Uterus (tissue), 4 donors: ENCODE data around the gene CAMTA1. TPM values are rescaled to one million over a fixed set of nuclear protein-coding genes. Genes with fewer than 3 reads are reported as not detected.

ENCODE experiments used
- DNase-seq, 2 donors: peaks; one replicate each; pipeline ENCODE4 v3.0.0-alpha.2; 2019 to 2020
- H3K27ac ChIP-seq, 2 donors: fragments of 200-600 bp; sonication (generic); 1 replicate in 1 of 2; 2 replicates in 1 of 2; pipeline ENCODE4 v1.5.1; 2016 to 2018
- H3K27me3 ChIP-seq, 2 donors: fragments of 200-600 bp; sonication (generic); one replicate each; pipeline ENCODE4 v1.5.1; 2018 to 2019; ENCODE audit warnings: control low read depth in 1 of 2
- H3K36me3 ChIP-seq, 2 donors: fragments of 200-600 bp; sonication (generic); one replicate each; pipeline ENCODE4 v1.5.1; 2019; ENCODE audit warnings: control low read depth in 1 of 2
- H3K4me1 ChIP-seq, 2 donors: fragments of 200-600 bp; sonication (generic); one replicate each; pipeline ENCODE4 v1.5.1; 2018 to 2019; ENCODE audit warnings: control low read depth in 1 of 2
- H3K4me3 ChIP-seq, 2 donors: fragments of 200-600 bp; sonication (generic); 1 replicate in 1 of 2; 2 replicates in 1 of 2; pipeline ENCODE4 v1.5.1; 2018 to 2019; ENCODE audit warnings: mild to moderate bottlenecking in 1 of 2
- H3K9me3 ChIP-seq, 2 donors: fragments of 200-600 bp; sonication (generic); one replicate each; pipeline ENCODE4 v1.5.1; 2019; ENCODE audit warnings: control low read depth in 1 of 2
- POLR2A ChIP-seq, 2 donors: fragments of 450-650 bp; IDR thresholded peaks; one replicate each; pipeline ENCODE4 v1.6.1; 2016; ENCODE audit warnings: antibody characterized with exemption in 2 of 2, mild to moderate bottlenecking in 1 of 2, moderate library complexity in 1 of 2
- intact Hi-C: fragments of 100-400 bp; cut with DNase I; formaldehyde crosslinking; loops from one replicate; pipeline ENCODE4 v1.15.1; 2023; ENCODE audit warnings: low total_unique reads
- total RNA-seq, 4 donors: library from RNA; depleted of rRNA in 3 of 4; stranded (reverse); fragments of >200 nt in 3 of 4; gene quantifications; one replicate each; pipeline versions ENCODE4 v1.1.0 to v1.2.4, GENCODE V29; 2014 to 2023
- TF ChIP-seq, protein P1 (sequence below), 4 experiments: fragments of 200-600 bp in 2 of 4; fragments of 450-650 bp in 2 of 4; sonication (generic) in 2 of 4; IDR thresholded peaks; one replicate each; pipeline ENCODE4 v1.5.1; 2016 to 2019; ENCODE audit warnings: antibody characterized with exemption in 4 of 4, mild to moderate bottlenecking in 2 of 4, moderate library complexity in 1 of 4
- donor health status: DM: yes; HTN: yes; CAD: no.

CAMTA1 gene
- total RNA-seq, 4 donors from 2014 or later: 29.7 to 427 (median 64.8) TPM

DNA sequence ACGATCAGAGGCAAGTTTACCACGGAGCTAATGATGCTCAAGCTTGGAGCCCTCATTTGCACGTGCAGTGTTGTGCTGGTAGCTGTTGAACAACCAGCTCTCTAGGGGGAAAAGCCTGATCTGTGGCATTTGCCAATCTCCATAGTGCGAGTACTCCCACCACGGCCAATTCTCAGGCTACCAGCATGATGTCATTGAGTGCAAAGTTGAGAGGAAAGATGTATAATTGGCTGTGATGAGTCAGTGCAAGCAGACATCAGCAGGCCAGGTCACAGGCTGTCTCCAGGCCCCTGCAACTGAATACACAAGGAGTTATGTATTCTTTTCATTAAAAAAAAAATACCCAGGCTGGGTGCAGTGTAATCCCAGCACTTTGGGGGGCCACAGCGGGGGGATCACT lies 752.8 kb downstream of the CAMTA1 start:
- peaks cover 0 to 11% of the 10 kb centered on the region in 2 donors for H3K4me1 ChIP-seq
- H3K27me3 ChIP-seq: no peaks in the 10 kb centered on the region
- no peak for DNase-seq
- TF ChIP-seq, protein P1, sequence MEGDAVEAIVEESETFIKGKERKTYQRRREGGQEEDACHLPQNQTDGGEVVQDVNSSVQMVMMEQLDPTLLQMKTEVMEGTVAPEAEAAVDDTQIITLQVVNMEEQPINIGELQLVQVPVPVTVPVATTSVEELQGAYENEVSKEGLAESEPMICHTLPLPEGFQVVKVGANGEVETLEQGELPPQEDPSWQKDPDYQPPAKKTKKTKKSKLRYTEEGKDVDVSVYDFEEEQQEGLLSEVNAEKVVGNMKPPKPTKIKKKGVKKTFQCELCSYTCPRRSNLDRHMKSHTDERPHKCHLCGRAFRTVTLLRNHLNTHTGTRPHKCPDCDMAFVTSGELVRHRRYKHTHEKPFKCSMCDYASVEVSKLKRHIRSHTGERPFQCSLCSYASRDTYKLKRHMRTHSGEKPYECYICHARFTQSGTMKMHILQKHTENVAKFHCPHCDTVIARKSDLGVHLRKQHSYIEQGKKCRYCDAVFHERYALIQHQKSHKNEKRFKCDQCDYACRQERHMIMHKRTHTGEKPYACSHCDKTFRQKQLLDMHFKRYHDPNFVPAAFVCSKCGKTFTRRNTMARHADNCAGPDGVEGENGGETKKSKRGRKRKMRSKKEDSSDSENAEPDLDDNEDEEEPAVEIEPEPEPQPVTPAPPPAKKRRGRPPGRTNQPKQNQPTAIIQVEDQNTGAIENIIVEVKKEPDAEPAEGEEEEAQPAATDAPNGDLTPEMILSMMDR (IDR thresholded peaks at IDR 0.05): no peak
- H3K9me3 ChIP-seq: no peaks in the 10 kb centered on the region
- no peaks in the 10 kb centered on the region for H3K36me3 ChIP-seq
- intact Hi-C loops: no loop called here
- no peak overlapping the region for H3K4me3 ChIP-seq
- no peak overlapping the region for H3K27ac ChIP-seq

GRCh38 chr1:7538849-7539768 lies 753.9 kb downstream of the CAMTA1 start:
- intact Hi-C loops: no loop called here

GRCh38 chr1:7539769-7540175 lies 754.5 kb downstream of the CAMTA1 start:
- Histone ChIP-seq H3K9me3 (no peaks in the 10 kb centered on the region), H3K4me1 (no peaks in the 10 kb centered on the region), H3K27me3 (no peaks in the 10 kb centered on the region), H3K27ac (no peak overlapping the region), H3K4me3 (no peak overlapping the region), H3K36me3 (no peaks in the 10 kb centered on the region)
- TF ChIP-seq, protein P1 (IDR thresholded peaks at IDR 0.05): no peak
- no peak for TF ChIP-seq POLR2A (IDR thresholded peaks at IDR 0.05)
- no peak for DNase-seq
- intact Hi-C loops: no loop called here

More at GRCh38 chr1:7538849-7539768, 753.9 kb downstream of the CAMTA1 start:
- Histone ChIP-seq H3K4me1 (peaks cover 0 to 6% of the 10 kb centered on the region in 2 donors), H3K4me3 (no peak overlapping the region), H3K27ac (no peak overlapping the region), H3K27me3 (no peaks in the 10 kb centered on the region), H3K36me3 (no peaks in the 10 kb centered on the region), H3K9me3 (no peaks in the 10 kb centered on the region)
- DNase-seq: no peak
- no peak for TF ChIP-seq POLR2A (IDR thresholded peaks at IDR 0.05)
- TF ChIP-seq, protein P1 (IDR thresholded peaks at IDR 0.05): no peak

GRCh38 chr1:7540816-7541215 lies 755.6 kb downstream of the CAMTA1 start:
- TF ChIP-seq POLR2A (IDR thresholded peaks at IDR 0.05): no peak
- TF ChIP-seq, protein P1 (IDR thresholded peaks at IDR 0.05): no peak

GRCh38 chr1:7541629-7542028 lies 756.4 kb downstream of the CAMTA1 start:
- Histone ChIP-seq H3K4me1 (no peaks in the 10 kb centered on the region), H3K27ac (no peak overlapping the region), H3K4me3 (no peak overlapping the region), H3K36me3 (no peaks in the 10 kb centered on the region), H3K9me3 (no peaks in the 10 kb centered on the region), H3K27me3 (no peaks in the 10 kb centered on the region)
- intact Hi-C loops: no loop called here
- TF ChIP-seq POLR2A (IDR thresholded peaks at IDR 0.05): no peak
- TF ChIP-seq, protein P1 (IDR thresholded peaks at IDR 0.05): no peak
- DNase-seq: no peak

More at GRCh38 chr1:7540816-7541215, 755.6 kb downstream of the CAMTA1 start:
- no peak for DNase-seq
- intact Hi-C loops: no loop called here
- Histone ChIP-seq H3K36me3 (no peaks in the 10 kb centered on the region), H3K9me3 (no peaks in the 10 kb centered on the region), H3K27ac (no peak overlapping the region), H3K4me3 (no peak overlapping the region), H3K4me1 (no peaks in the 10 kb centered on the region), H3K27me3 (no peaks in the 10 kb centered on the region)
